CD1c-positive myeloid dendritic cell (primary cell): ENCODE results near the gene VAT1.
"Not testable (repeated sequence)": the region's sequence is repeated elsewhere in the genome, so short reads cannot be mapped to it uniquely, and the experiment has no call there.

Experiments
- DNase-seq: peaks from one replicate; pipeline ENCODE4 v3.0.0-alpha.2; 2016; ENCODE audit errors: extremely low spot score

VAT1 gene

DNA sequence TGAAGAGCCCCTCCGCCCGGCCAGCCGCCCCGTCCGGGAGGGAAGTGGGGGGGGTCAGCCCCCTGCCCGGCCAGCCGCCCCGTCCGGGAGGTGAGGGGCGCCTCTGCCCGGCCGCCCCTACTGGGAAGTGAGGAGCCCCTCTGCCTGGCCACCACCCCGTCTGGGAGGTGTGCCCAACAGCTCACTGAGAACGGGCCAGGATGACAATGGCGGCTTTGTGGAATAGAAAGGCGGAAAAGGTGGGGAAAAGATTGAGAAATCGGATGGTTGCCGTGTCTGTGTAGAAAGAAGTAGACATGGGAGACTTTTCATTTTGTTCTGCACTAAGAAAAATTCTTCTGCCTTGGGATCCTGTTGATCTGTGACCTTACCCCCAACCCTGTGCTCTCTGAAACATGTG lies 48.9 kb downstream of the VAT1 start:
- DNase-seq: not testable (repeated sequence)

DNA sequence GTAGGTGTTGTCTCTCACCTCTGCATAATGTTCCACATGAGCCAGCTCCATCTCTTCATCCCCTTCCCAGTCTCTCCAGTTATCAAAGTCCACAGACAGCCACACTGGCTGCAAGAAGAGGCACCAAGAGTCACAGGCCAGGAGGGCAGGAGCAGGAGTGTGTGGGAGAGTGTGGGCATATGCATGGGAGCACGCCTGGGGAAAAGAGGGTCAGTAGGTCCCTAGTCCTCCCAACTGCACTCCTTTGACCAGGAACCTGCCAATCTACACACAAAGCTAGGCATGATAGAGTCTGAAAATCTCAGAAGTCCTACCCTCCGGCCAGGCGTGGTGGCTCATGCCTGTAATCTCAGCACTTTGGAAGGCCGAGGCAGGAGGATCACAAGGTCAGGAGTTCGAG lies 50.6 kb downstream of the VAT1 start:
- no peak for DNase-seq

DNA sequence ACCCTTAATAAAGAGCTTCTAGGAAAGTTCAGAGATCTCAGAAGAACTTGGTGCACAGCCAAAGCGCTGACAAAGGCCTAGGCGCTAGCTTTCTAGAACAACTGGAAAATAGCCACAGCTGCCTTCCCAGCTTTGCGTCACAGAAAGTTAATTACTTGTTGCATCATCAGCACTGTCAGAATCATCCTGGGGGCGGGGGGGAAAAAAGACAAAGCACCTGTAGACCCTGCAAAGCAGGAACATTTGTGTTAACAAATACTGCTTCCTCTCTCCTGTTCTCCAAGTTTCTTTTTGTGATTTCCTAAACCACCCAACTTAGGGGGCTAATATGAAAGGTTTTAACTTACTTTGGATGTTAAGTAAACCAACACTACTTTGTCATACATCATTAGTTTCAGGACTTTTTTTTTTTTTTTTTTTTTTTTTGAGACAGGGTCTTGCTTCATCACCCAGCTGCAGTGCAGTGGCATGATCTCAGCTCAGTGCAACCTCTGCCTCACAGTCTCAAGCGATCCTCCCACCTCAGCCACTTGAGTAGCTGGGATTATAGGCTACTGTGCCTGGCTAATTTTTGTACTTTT lies 53.1 kb downstream of the VAT1 start:
- DNase-seq: no peak

DNA sequence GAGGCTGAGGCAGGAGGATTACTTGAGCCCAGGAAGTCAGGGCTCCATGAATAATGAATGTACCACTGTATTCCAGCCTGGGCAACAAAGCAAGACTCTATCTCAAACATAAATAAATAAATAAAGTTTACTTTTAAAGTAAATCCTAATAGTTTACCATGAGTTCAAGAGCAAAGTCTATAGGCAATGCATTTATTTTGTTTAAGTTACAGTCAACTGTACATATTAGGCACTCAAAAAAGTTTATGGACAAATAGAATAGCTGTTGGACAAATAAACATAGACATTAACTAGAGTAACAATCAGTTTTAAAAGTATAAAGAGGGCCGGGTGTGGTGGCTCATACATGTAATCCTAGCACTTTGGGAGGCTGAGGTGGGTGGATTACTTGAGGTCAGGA lies 54.3 kb downstream of the VAT1 start:
- no peak for DNase-seq
